HG03469 (cell line): ENCODE measurements around the gene SYTL2.
"Not testable (repeated sequence)": the region's sequence is repeated elsewhere in the genome, so short reads cannot be mapped to it uniquely, and the experiment has no call there.

Experiments
- ATAC-seq: cut with Tn5 transposase; IDR thresholded peaks from one replicate; pipeline ENCODE4 v1.9.1; 2021; ENCODE audit warnings: mild to moderate bottlenecking, moderate library complexity, moderate number of reproducible peaks; ENCODE audit not compliant: unreplicated experiment

SYTL2 gene

GRCh38 chr11:85799142-85799541 lies 11.8 kb downstream of the SYTL2 start:
- ATAC-seq, result no peak

- no peak for ATAC-seq
These were observed 12.6 kb downstream of the SYTL2 start for GRCh38 chr11:85798361-85798760.

DNA sequence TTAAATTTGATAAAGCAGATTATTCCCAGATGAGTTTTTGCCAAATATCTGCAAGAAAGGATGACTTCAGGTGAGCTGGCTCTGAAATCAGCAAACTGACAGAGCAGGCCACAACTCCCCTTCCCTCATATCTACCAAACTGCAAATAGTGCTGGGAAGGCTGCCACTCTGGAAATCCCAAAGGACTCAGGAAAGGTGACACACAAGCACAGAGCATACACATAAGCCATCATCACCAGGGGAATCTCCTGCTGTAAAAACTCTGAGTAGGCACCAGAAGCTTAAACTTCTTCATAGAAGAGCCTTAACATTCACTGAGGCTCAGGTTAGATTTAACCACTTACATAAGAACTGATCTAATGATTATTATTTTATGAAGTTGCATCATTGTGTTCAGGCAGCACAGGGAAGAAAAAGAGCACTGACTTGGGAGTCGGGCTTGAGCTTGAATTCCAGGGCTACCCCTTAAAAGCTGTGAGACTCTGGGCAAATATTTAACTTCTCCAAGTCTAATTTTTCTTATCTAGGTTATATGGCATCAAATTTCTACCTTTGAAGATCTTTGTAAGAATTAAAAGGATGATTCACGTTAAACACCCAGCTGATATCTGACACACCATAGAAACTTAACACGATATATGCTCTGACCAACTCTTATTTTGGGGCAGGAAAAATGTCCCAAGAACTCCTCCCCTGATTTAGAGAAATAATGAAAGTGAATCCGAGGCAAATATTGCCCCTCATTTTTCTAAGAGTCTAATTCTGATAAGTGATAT lies 15.0 kb downstream of the SYTL2 start:
- ATAC-seq, result no peak

- ATAC-seq, result no peak
These were observed 19.4 kb downstream of the SYTL2 start for GRCh38 chr11:85791409-85791990.

DNA sequence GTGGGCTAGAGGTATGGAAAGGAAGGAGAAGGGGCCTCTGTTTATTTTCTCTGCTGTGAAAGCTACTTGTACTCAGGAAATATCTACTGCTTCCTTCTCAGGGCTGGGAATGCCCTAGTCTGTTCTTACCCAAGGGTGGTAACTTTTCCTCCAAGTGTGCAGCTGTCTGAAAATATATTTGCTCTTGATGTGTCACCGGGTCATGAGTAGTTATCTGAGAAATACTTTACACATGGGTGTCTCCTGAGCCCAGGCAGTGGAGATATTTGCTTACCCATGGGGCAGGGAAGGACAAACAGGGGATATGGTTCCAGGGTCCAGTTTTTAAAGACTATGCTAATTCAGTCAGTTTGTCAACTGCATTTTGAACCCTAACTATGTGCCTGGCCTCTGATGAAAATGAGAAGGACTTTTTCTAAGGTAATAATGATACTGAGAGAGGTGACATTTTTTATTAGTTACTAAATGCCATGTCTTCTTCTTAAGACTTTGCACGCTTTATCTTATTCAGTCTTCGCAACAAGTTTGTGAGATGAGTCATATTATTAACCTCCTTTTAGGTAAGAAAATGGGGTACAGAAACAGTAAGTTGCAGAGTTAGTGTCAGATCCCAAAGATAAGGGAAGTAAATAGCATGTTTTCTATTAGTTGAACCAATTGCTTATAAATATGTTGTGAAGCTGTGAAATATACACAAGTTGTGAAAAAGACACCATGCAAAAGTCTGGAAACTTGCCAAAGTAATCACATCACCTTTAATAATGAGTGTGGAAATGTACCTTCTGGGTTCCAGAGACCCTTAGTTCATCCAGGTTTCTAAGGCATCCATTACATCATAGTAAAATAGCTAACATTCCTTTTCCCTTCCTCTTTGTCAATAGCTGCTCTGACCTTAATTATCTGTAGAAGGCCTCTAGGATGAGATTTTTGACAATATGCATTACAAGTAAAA lies 22.9 kb downstream of the SYTL2 start:
- no peak for ATAC-seq

GRCh38 chr11:85787168-85787567 lies 23.8 kb downstream of the SYTL2 start:
- no peak for ATAC-seq

DNA sequence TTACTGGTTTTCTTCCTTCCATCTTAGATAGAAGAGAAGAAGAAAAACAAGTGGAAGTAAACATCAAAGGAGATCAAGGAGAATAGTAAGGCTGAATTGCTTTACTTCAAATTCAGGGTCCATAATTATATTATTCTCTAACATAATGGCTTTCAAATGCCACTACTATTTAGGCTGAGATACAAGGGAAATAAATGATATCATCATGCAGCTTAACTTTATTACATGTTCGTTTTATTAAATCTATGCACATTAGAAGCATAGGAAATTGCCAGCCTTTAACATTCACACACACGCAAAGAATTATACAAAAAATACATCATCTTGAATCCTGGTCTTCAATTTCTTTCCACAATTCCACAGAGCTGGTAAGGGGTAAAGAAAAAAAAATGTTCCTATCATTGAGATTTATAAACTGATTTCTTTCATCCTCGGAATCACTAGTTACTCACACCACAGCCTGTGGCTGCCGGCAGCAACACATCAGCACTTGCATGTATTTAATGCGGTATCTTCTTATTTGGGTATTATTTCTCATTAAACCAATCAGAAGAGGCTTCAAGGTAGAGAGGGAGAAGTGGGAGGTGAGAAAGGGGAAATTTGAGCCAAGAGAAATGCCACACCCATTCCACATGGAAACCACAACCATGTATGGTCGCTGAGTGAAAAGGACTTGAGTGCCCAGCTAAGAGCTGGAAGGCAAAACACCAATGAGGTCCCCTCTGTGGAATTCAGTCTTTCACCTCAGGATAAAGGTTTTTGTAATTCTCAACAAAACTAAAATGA lies 26.3 kb downstream of the SYTL2 start:
- ATAC-seq, result no peak

- no peak for ATAC-seq
These were observed 27.2 kb downstream of the SYTL2 start for GRCh38 chr11:85783758-85784157.

- not testable (repeated sequence) for ATAC-seq
These were observed 30.0 kb downstream of the SYTL2 start for GRCh38 chr11:85780780-85781517.

- no peak for ATAC-seq
These were observed 30.8 kb downstream of the SYTL2 start for GRCh38 chr11:85779956-85780640.

DNA sequence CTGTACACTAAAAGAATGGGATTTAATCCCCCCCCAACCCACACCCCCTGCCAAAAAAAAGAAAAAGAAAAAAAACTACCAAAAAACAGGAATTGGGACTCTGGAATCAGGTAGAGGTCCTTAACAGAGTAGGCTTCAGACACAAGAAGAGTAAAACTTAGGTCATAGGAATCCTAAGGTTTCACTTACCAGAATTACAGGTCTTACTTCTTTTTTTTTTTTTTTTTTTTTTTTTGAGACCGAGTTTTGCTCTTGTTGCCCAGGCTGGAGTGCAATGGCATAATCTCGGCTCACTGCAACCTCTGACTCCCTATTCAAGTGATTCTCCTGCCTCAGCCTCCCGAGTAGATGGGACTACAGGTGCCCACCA lies 33.4 kb downstream of the SYTL2 start:
- ATAC-seq, result not testable (repeated sequence)

DNA sequence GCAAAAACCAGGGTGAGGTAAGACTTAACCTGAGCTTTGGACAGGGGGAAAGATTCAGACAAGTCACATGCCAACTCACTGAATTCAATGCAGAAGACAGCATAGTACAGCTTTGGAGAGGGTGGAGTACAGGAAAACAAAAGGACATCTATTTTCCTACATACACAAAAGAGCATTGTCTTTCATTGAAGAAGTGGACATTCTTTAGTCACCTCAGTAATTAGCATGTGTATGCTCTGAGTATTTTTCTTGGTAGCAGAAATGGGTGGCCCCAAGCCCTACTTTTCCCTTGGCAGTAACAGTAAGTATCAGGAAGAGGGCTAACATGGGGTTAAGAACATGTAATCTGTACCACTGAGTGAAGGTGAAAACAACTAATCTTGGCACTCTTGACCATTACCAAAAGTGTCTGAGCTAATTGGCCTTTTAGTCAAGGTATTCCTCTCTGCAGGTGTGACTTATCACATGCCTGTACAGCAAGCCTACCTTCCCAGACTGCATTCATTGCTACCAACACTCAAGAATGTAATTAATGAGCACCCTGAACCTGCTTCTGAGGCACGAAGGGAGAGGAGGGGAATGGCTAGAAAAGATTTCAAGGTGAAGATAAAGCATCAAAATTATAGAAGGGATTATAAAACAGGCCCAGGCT lies 33.9 kb downstream of the SYTL2 start:
- ATAC-seq, result no peak

DNA sequence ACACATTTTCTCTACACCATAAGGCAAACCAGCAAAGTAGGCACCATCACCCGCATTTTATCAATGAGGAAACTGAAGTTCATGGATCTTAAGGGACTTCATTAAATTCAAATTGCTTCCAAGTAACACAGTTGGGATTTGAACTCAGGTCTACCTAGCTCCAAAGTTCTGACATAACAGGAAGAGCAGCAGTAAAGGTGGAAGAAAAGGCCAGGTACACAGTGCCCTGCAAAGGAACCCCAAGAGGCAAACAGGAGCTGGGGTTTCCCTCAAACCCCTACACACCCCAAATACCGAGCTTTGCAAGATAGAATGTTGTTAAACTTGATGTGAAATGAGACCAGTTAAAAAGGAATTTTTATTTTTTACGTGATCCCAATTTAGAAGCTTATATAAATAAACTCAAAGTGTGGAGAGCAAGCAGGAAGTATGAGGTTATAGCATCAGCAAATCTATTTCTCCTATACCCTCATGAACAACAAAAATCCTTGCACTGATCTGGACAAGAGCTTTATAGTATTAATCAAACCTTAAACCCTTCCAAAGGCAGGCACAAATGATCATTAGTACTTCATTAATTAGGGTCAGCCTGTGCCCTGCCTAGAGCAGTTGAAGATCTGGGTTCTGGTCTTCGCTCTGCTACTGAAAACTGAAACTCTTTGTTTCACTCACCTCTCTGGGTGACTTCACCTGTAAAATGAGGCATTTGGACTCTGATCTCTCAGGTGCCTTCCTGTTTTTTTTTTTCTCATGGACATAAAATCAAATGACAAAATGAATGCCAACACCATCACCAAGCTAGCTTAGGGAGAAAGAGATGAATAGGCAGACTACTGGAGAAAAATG lies 36.5 kb downstream of the SYTL2 start:
- no peak for ATAC-seq

GRCh38 chr11:85772695-85773094 lies 38.2 kb downstream of the SYTL2 start:
- no peak for ATAC-seq

GRCh38 chr11:85771568-85771967 lies 39.4 kb downstream of the SYTL2 start:
- no peak for ATAC-seq

GRCh38 chr11:85769771-85770170 lies 41.2 kb downstream of the SYTL2 start:
- ATAC-seq, result no peak

DNA sequence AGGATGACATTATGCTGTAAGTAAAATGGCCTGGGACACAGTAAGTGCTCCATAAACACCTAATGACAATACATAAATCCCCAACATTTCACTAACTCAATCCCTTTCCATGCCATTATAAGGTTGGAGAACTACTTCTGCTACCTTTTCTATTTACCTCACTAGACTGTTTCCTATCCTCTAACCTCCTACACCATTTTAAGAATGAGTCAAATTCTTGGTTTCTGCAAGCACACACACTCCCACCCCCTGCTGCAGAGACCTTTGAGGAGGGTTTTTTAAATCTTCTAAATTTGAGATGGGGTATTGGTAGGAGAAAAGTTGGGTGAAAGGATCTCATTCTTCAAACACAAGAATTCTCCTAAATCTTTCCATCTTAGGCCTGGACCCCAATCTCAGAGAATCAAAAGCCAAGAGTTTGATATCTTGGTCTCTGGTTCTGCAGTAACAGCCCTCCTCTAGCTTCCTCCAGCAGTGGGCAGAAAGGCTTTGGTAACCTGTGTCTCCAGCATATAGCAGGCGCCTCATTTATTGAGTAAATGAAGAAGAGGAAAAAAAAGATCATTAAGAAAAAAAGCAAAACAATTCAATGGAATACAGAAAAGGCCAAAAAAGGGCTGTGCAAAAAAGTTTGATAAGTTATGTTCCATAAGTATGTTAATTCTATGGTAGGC lies 42.3 kb downstream of the SYTL2 start:
- ATAC-seq, result no peak
